ENCODE measurements around the gene ABHD6.

GRCh38 chr3:58334506-58334884, 96.9 kb downstream of the ABHD6 start:
- TF ChIP-seq CTCF (IDR thresholded peaks at IDR 0.05): no peak
- TF ChIP-seq POLR2A (IDR thresholded peaks at IDR 0.05): no peak
